HepG2 (cell line): Measurements from ENCODE around the gene FAM221B. TPM values are rescaled to one million over a fixed set of nuclear protein-coding genes. Genes with fewer than 3 reads are reported as not detected.

Experiments used
- ATAC-seq: fragments of 200-7000 bp; cut with Tn5 transposase; 3 replicates; pipeline ENCODE4 v1.9.1; 2020; ENCODE audit warnings: mild to moderate bottlenecking, moderate library complexity
- BruUV-seq: library from RNA; stranded (reverse); fragments of 400-500 nt; replicated peaks from 2 replicates; lab custom pipeline; 2021; lab: Mats Ljungman, UMichigan
- CTCF ChIA-PET: fragments of 300-600 bp; formaldehyde crosslinking; extraction: SDS; loops from one replicate; lab custom pipeline; 2021; ENCODE audit warnings: low total read pairs, inconsistent platforms, low intra/inter-chr PET ratio; lab: Yijun Ruan, JAX
- POLR2A ChIA-PET: fragments of 350-600 bp; sonication (Branson Sonifier 250); formaldehyde crosslinking; loops from one replicate; lab custom pipeline; 2020; ENCODE audit warnings: antibody characterized with exemption, inconsistent platforms; lab: Yijun Ruan, JAX
- DNase-seq: peaks from one replicate; pipeline ENCODE4 v3.0.0-alpha.2; 2015; ENCODE audit warnings: low spot score
- FAIRE-seq: peaks from 3 replicates; lab custom pipeline; 2011; peaks lifted over from hg19 to GRCh38; lab: Jason Lieb, UNC
- H2AFZ ChIP-seq: one replicate; pipeline ENCODE4 v1.6.1; 2011; ENCODE audit warnings: low read length, inconsistent platforms
- H3K27ac ChIP-seq: fragments of 300-600 bp; 3 replicates; pipeline ENCODE4 v1.8.0; 2011; ENCODE audit warnings: mixed run types, mild to moderate bottlenecking, mixed read lengths, low read length, inconsistent platforms; ENCODE audit not compliant: insufficient read depth; ENCODE audit errors: extremely low read length
- H3K27me3 ChIP-seq, 2 experiments: fragments of 200-600 bp in 1 of 2; 2 replicates in 1 of 2; 3 replicates in 1 of 2; pipeline versions ENCODE4 v1.6.0 to v1.8.0; 2011; ENCODE audit warnings: low read length in 2 of 2, mild to moderate bottlenecking in 2 of 2, moderate library complexity in 2 of 2, inconsistent platforms in 1 of 2; ENCODE audit not compliant: insufficient read depth in 2 of 2, control insufficient read depth in 1 of 2
- H3K36me3 ChIP-seq, 2 experiments: fragments of 200-600 bp in 1 of 2; replicated peaks in 1 of 2; 2 replicates in 1 of 2; 3 replicates in 1 of 2; pipeline versions ENCODE4 v1.5.1 to v1.8.0; 2011; ENCODE audit warnings: low read length in 2 of 2, inconsistent platforms in 1 of 2; ENCODE audit not compliant: insufficient read depth in 2 of 2, control insufficient read depth in 1 of 2
- H3K4me1 ChIP-seq: 2 replicates; pipeline ENCODE4 v1.5.1; 2012; ENCODE audit warnings: low read length, inconsistent platforms; ENCODE audit not compliant: insufficient read depth
- H3K4me2 ChIP-seq: 2 replicates; pipeline ENCODE4 v1.6.0; 2011; ENCODE audit warnings: low read depth, low read length, inconsistent platforms
- H3K4me3 ChIP-seq, 3 experiments: fragments of 200-600 bp in 1 of 3; sonication (generic), shearing (Covaris generic) in 1 of 3; replicated peaks in 1 of 3; 2 replicates each; pipeline ENCODE4 v1.5.1; 2011 to 2016; ENCODE audit warnings: low read length in 3 of 3, inconsistent platforms in 2 of 3, low read depth in 2 of 3, mild to moderate bottlenecking in 2 of 3, control low read depth in 1 of 3, mixed read lengths in 1 of 3; ENCODE audit not compliant: insufficient read depth in 1 of 3
- H3K79me2 ChIP-seq: one replicate; pipeline ENCODE4 v1.6.1; 2011; ENCODE audit warnings: low read length, inconsistent platforms; ENCODE audit not compliant: insufficient read depth
- H3K9ac ChIP-seq: 2 replicates; pipeline ENCODE4 v1.6.0; 2011; ENCODE audit warnings: mild to moderate bottlenecking, low read depth, low read length, inconsistent platforms; ENCODE audit not compliant: insufficient read depth
- H3K9me3 ChIP-seq: 2 replicates; pipeline ENCODE4 v1.5.1; 2012; ENCODE audit warnings: mild to moderate bottlenecking, low read length
- H4K20me1 ChIP-seq: 2 replicates; pipeline ENCODE4 v1.6.0; 2011; ENCODE audit warnings: inconsistent platforms, mild to moderate bottlenecking, low read length, moderate library complexity; ENCODE audit not compliant: insufficient read depth
- CCDC6 ChIP-seq: sonication (generic); formaldehyde crosslinking; IDR thresholded peaks from 2 replicates; pipeline ENCODE4 v1.8.1; 2022; ENCODE audit warnings: mild to moderate bottlenecking, missing genetic modification reagents, moderate library complexity
- ETV6 ChIP-seq: sonication (generic); formaldehyde crosslinking; conservative IDR thresholded peaks from 2 replicates; pipeline ENCODE4 v1.4.0; 2020; ENCODE audit warnings: missing genetic modification reagents
- NPAS2 ChIP-seq: sonication (generic); formaldehyde crosslinking; IDR thresholded peaks from 2 replicates; pipeline ENCODE4 v1.8.0; 2022; ENCODE audit warnings: mild to moderate bottlenecking, missing genetic modification reagents, borderline replicate concordance
- PHB2 ChIP-seq: fragments of 450-650 bp; IDR thresholded peaks from 2 replicates; pipeline ENCODE4 v1.6.1; 2018; ENCODE audit not compliant: partially characterized antibody
- RFX5 ChIP-seq: IDR thresholded peaks from 2 replicates; pipeline ENCODE4 v1.6.1; 2011; ENCODE audit warnings: low read depth, low read length, improper control_type of control experiment
- SNRNP70 ChIP-seq: fragments of 200-400 bp; formaldehyde crosslinking; IDR thresholded peaks from 2 replicates; pipeline ENCODE4 v1.6.1; 2017; ENCODE audit warnings: mild to moderate bottlenecking, low read depth, low read length, moderate library complexity
- SP5 ChIP-seq: IDR thresholded peaks from 2 replicates; pipeline ENCODE4 v1.6.1; 2016; ENCODE audit warnings: low read depth, borderline replicate concordance
- TRIM24 ChIP-seq: sonication (generic); formaldehyde crosslinking; IDR thresholded peaks from 2 replicates; pipeline ENCODE4 v1.8.0; 2022; ENCODE audit warnings: mild to moderate bottlenecking, missing genetic modification reagents
- ZBTB7B ChIP-seq: sonication (generic); formaldehyde crosslinking; IDR thresholded peaks from 2 replicates; pipeline ENCODE4 v1.4.0; 2020; ENCODE audit warnings: missing genetic modification reagents
- ZNF530 ChIP-seq: sonication (generic); formaldehyde crosslinking; IDR thresholded peaks from 2 replicates; pipeline ENCODE4 v1.5.0; 2020; ENCODE audit warnings: low read depth, mild to moderate bottlenecking, missing genetic modification reagents
- WGBS: methylation state at CpG from one replicate; pipeline ENCODE4 v1.1.6; 2017; ENCODE audit warnings: low lambda C conversion rate; 5-methylcytosine and 5-hydroxymethylcytosine counted together
- in situ Hi-C: cut with HindIII; loops from 2 replicates; pipeline ENCODE4 v1.10.0; 2017; ENCODE audit warnings: low pct_unique_long_range_greater_than_20kb; ENCODE audit not compliant: extremely low pct_ligation_motif_present
- intact Hi-C: fragments of 100-400 bp; cut with micrococcal nuclease; formaldehyde crosslinking; loops from one replicate; pipeline ENCODE4 v1.10.0; 2022; ENCODE audit not compliant: unreplicated experiment
- polyA plus RNA-seq, 8 experiments: library from polyadenylated mRNA; depleted of rRNA in 3 of 8; stranded (reverse) in 7 of 8; unstranded in 1 of 8; fragments of >200 nt; fragmentation: Illumina TruSeq in 4 of 8; extraction: Trizol in 4 of 8; gene quantifications; 2 replicates each; pipeline versions ENCODE4 v1.2.1 to v1.2.3, GENCODE V29; 2011 to 2016; ENCODE audit warnings: low read depth in 4 of 8, missing spikeins in 1 of 8, mixed read lengths in 1 of 8; ENCODE audit not compliant: insufficient read depth in 1 of 8
- total RNA-seq, 5 experiments: library from RNA; depleted of rRNA; stranded (reverse); fragments of >200 nt; fragmentation: Illumina TruSeq; extraction: Trizol; gene quantifications; 2 replicates each; pipeline ENCODE4 v1.2.3, GENCODE V29; 2016; ENCODE audit warnings: low read depth in 1 of 5
- TF ChIP-seq, protein P1 (sequence below): sonication (generic); formaldehyde crosslinking; IDR thresholded peaks from 2 replicates; pipeline ENCODE4 v1.8.1; 2022; ENCODE audit warnings: mild to moderate bottlenecking, missing genetic modification reagents
- TF ChIP-seq, protein P2 (sequence below): sonication (generic); formaldehyde crosslinking; IDR thresholded peaks from 2 replicates; pipeline ENCODE4 v1.4.0; 2020; ENCODE audit warnings: low read depth, mild to moderate bottlenecking, missing genetic modification reagents
- TF ChIP-seq, protein P3 (sequence below): sonication (generic); formaldehyde crosslinking; IDR thresholded peaks from 2 replicates; pipeline ENCODE4 v1.5.0; 2020; ENCODE audit warnings: missing genetic modification reagents
- TF ChIP-seq, protein P4 (sequence below): IDR thresholded peaks from 2 replicates; pipeline ENCODE4 v1.6.1; 2018; ENCODE audit warnings: missing genetic modification reagents
- TF ChIP-seq, protein P5 (sequence below): IDR thresholded peaks from 2 replicates; pipeline ENCODE4 v1.6.1; 2016; ENCODE audit warnings: low read depth, borderline replicate concordance

FAM221B gene
- total and polyA plus RNA-seq, 2 of the 13 experiments (the other 11 are each of a cell fraction or from before 2014, with no cell fraction given) = not detected

DNA sequence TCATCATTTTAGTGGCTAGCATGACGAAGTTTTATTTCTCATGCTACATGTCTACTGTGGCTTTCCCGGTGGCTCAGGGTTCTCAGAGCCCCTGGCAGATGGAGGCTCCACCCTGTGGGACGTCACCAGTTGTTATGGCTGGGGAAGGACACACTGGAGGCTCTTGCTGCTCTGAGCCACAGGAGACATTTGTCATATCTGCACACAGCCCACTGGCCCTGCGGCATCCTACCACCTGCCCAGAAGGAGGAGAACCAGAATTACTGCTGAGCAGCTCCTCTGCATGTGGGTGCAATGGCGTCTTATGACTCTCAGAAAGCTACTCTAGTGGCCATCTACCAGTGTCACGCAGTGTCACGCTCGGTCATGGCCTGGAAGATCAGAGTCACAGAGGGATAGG, 35.1 kb upstream of the FAM221B start:
- Histone ChIP-seq H3K4me1 (0 out of 2 replicates have a peak, but pooled peaks cover 5% of the 10 kb centered on the region), H3K4me2 (no peak overlapping the region), H3K36me3 (no peaks in the 10 kb centered on the region), H3K27me3 (peaks cover 1 to 16% of the 10 kb centered on the region in 2 experiments; a peak in 2 of 5 replicates), H3K9ac (no peak overlapping the region), H3K4me3 (no peak overlapping the region), H3K9me3 (no peaks in the 10 kb centered on the region), H3K27ac (no peak overlapping the region), H4K20me1 (no peaks in the 10 kb centered on the region), H2AFZ (no peak overlapping the region), H3K79me2 (no peaks in the 10 kb centered on the region)
- intact Hi-C loops = no loop called here
- BruUV-seq = no TSS peak
- TF ChIP-seq PHB2 = no peak
- TF ChIP-seq NPAS2 = no peak
- TF ChIP-seq ETV6 (CRISPR knock-in tag) = no peak
- peak; percentile 92 for TF ChIP-seq RFX5
- 10% methylated on average over 2 of the region's 8 CpGs for WGBS
- ChIA-PET CTCF (no interaction called here), POLR2A (no interaction called here)
- peak; percentile 45; the same call in 2 of the 3 replicates for ATAC-seq
- DNase-seq = no peak
- no peak for FAIRE-seq
- in situ Hi-C loops = no loop called here

DNA sequence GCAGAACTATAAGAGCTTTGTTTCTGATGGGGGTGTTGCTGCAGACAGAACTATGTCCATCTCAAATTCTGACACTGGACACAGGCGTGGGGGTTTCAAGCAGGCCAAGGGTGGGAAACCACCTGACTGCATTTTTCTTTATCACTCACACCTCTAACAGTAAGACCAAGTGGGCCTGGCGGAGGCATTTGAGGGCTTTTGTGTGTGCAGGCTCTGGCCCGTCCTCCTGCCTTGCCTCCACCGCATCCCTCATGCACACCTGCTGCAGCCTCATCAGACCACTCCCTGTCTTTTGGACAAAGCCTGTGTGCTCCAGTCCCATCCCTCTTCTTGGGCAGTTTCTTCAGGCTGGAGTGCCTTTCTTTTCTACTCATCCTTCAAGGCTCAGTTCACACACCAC, 33.8 kb upstream of the FAM221B start:
- WGBS = 43% methylated on average over 4 of the region's 4 CpGs
- H3K27ac ChIP-seq = no peak overlapping the region
- H3K27me3 ChIP-seq = peaks cover 1 to 16% of the 10 kb centered on the region in 2 experiments; a peak in 2 of 5 replicates
- H3K9me3 ChIP-seq = no peaks in the 10 kb centered on the region
- in situ Hi-C loops = no loop called here
- intact Hi-C loops = no loop called here
- no peak overlapping the region for H3K4me3 ChIP-seq
- BruUV-seq = no TSS peak
- H3K79me2 ChIP-seq = no peaks in the 10 kb centered on the region
- H2AFZ ChIP-seq = no peak overlapping the region
- ChIA-PET CTCF (no interaction called here), POLR2A (no interaction called here)
- no peaks in the 10 kb centered on the region for H3K4me1 ChIP-seq
- no peak for DNase-seq
- no peaks in the 10 kb centered on the region for H3K36me3 ChIP-seq
- no peaks in the 10 kb centered on the region for H4K20me1 ChIP-seq
- no peak for FAIRE-seq
- ATAC-seq = no peak
- H3K4me2 ChIP-seq = no peak overlapping the region
- no peak overlapping the region for H3K9ac ChIP-seq
- TF ChIP-seq SP5 (CRISPR knock-in tag) = no peak
- no peak for TF ChIP-seq SNRNP70
- no peak for TF ChIP-seq CCDC6 (CRISPR knock-in tag)
- TF ChIP-seq, protein P1, sequence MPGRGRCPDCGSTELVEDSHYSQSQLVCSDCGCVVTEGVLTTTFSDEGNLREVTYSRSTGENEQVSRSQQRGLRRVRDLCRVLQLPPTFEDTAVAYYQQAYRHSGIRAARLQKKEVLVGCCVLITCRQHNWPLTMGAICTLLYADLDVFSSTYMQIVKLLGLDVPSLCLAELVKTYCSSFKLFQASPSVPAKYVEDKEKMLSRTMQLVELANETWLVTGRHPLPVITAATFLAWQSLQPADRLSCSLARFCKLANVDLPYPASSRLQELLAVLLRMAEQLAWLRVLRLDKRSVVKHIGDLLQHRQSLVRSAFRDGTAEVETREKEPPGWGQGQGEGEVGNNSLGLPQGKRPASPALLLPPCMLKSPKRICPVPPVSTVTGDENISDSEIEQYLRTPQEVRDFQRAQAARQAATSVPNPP (CRISPR knock-in tag) = no peak
- TF ChIP-seq ZNF530 (CRISPR knock-in tag) = no peak
- TF ChIP-seq, protein P2, sequence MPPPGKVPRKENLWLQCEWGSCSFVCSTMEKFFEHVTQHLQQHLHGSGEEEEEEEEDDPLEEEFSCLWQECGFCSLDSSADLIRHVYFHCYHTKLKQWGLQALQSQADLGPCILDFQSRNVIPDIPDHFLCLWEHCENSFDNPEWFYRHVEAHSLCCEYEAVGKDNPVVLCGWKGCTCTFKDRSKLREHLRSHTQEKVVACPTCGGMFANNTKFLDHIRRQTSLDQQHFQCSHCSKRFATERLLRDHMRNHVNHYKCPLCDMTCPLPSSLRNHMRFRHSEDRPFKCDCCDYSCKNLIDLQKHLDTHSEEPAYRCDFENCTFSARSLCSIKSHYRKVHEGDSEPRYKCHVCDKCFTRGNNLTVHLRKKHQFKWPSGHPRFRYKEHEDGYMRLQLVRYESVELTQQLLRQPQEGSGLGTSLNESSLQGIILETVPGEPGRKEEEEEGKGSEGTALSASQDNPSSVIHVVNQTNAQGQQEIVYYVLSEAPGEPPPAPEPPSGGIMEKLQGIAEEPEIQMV (CRISPR knock-in tag) = no peak
- TF ChIP-seq, protein P3, sequence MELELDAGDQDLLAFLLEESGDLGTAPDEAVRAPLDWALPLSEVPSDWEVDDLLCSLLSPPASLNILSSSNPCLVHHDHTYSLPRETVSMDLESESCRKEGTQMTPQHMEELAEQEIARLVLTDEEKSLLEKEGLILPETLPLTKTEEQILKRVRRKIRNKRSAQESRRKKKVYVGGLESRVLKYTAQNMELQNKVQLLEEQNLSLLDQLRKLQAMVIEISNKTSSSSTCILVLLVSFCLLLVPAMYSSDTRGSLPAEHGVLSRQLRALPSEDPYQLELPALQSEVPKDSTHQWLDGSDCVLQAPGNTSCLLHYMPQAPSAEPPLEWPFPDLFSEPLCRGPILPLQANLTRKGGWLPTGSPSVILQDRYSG = no peak
- TF ChIP-seq, protein P4, sequence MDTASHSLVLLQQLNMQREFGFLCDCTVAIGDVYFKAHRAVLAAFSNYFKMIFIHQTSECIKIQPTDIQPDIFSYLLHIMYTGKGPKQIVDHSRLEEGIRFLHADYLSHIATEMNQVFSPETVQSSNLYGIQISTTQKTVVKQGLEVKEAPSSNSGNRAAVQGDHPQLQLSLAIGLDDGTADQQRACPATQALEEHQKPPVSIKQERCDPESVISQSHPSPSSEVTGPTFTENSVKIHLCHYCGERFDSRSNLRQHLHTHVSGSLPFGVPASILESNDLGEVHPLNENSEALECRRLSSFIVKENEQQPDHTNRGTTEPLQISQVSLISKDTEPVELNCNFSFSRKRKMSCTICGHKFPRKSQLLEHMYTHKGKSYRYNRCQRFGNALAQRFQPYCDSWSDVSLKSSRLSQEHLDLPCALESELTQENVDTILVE = no peak
- TF ChIP-seq, protein P5, sequence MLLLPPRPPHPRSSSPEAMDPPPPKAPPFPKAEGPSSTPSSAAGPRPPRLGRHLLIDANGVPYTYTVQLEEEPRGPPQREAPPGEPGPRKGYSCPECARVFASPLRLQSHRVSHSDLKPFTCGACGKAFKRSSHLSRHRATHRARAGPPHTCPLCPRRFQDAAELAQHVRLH = no peak
- no peak for TF ChIP-seq ZBTB7B (CRISPR knock-in tag)
- no peak for TF ChIP-seq TRIM24
